Stomach smooth muscle (tissue), 2 donors: ENCODE results near the gene CMTM2.
"Not testable (repeated sequence)": the region's sequence is repeated elsewhere in the genome, so short reads cannot be mapped to it uniquely, and the experiment has no call there.

Source experiments
- H3K27ac ChIP-seq: one replicate; pipeline ENCODE4 v1.7.0; 2013; ENCODE audit warnings: mild to moderate bottlenecking, low read length, inconsistent platforms
- H3K27me3 ChIP-seq, 2 donors: one replicate each; pipeline ENCODE4 v1.7.0; 2013; ENCODE audit warnings: low read length in 2 of 2; ENCODE audit not compliant: insufficient read depth in 2 of 2, control insufficient read depth in 1 of 2
- H3K36me3 ChIP-seq, 2 donors: one replicate each; pipeline ENCODE4 v1.7.0; 2013; ENCODE audit warnings: low read length in 2 of 2; ENCODE audit not compliant: control insufficient read depth in 2 of 2, insufficient read depth in 2 of 2
- H3K4me1 ChIP-seq: one replicate; pipeline ENCODE4 v1.7.0; 2013; ENCODE audit warnings: low read length; ENCODE audit not compliant: control insufficient read depth, insufficient read depth
- H3K4me3 ChIP-seq, 2 donors: one replicate each; pipeline ENCODE4 v1.7.0; 2013; ENCODE audit warnings: low read length in 2 of 2
- H3K9ac ChIP-seq, 2 donors: one replicate each; pipeline ENCODE4 v1.7.0; 2013; ENCODE audit warnings: low read length in 2 of 2, mild to moderate bottlenecking in 1 of 2
- H3K9me3 ChIP-seq, 2 donors: one replicate each; pipeline ENCODE4 v1.7.0; 2013; ENCODE audit warnings: low read length in 2 of 2; ENCODE audit not compliant: control insufficient read depth in 2 of 2
- donor health status: healthy.
- donor health status: Pancreatic carcinoma.

Gene CMTM2

DNA sequence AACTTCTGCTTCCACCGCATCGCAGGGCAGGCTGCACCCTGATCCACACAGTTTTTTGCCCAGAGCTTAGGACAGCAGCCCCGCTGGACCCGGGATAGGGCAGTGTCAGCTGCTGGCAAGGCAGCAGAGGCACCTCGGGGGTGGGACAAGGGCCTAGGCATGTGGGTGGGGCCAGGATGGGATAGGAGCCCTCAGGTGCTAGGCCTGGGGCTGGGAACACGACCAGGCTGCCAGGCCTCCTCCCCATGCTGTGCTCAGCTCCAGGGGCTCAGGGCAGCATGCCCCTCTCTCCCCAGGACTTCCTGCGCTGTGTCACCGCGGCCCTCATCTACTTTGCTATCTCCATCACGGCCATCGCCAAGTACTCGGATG lies 29.9 kb downstream of the CMTM2 start:
- Histone ChIP-seq H3K36me3 (peaks cover 0 to 13% of the 10 kb centered on the region in 2 donors), H3K27ac (peak overlapping the region; percentile 41), H3K27me3 (no peaks in the 10 kb centered on the region), H3K9ac (peak overlapping the region in 1 of 2 donors; percentile 29), H3K9me3 (no peaks in the 10 kb centered on the region), H3K4me3 (no peak overlapping the region), H3K4me1 (peaks cover 19% of the 10 kb centered on the region)

DNA sequence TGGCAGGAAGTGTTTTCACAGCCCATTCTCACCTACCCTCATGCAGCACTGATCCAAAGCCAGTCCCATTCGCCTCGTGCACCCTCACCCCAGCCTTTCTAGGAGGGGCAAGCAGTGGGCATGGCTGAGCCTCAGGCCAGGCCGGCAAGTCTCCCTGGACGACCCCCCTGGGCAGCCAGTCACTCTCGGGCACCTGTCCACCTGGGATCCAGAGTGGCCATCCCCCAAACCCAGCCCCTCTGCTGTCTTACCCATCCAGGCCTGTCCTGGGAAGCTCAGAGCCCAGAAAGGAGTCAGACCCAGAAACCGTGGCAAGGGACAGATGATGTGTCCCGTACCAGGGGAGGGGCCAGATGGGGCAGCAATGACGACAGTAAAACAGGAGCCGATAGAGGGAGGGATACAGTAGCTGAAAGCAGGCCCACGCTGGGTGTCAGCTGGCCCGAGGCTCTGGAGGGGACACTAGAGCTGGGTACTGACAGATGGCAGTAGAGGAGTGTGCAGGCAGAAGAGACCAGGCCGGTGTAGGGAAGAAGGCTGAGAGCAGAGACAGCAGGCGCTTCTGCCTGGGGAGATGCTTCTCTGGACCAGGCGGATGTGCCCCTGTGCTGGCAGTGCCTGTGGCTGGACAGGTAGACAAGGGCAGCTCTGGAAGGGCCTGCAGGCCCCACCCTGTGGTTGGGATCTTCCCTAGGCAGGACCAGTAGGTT lies 31.0 kb downstream of the CMTM2 start:
- peaks cover 17% of the 10 kb centered on the region for H3K4me1 ChIP-seq
- no peak overlapping the region for H3K9ac ChIP-seq
- no peak overlapping the region for H3K4me3 ChIP-seq
- no peaks in the 10 kb centered on the region for H3K27me3 ChIP-seq
- no peak overlapping the region for H3K27ac ChIP-seq
- H3K36me3 ChIP-seq: peaks cover 0 to 14% of the 10 kb centered on the region in 2 donors
- no peaks in the 10 kb centered on the region for H3K9me3 ChIP-seq

DNA sequence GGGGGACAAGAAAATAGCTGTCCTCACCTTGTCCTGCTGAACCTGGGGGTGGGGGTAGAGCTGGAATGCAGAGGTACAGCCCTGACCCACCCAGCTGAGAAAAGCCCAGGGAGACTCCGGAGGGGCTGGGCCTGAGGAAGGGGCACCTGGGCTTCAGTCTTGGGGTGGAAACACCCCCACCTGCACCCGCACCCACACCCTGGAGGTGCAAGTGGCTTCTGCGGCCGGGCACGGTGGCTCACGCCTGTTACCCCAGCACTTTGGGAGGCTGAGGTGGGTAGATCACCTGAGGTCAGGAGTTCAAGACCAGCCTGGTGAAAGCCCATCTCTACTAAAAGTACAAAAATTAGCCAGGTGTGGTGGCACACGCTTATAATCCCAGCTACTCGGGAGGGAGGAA lies 32.6 kb downstream of the CMTM2 start:
- H3K4me3 ChIP-seq, H3K27me3 ChIP-seq, H3K4me1 ChIP-seq, H3K27ac ChIP-seq, H3K9me3 ChIP-seq, H3K9ac ChIP-seq: not testable (repeated sequence)
- peaks cover 0 to 14% of the 10 kb centered on the region in 2 donors for H3K36me3 ChIP-seq

DNA sequence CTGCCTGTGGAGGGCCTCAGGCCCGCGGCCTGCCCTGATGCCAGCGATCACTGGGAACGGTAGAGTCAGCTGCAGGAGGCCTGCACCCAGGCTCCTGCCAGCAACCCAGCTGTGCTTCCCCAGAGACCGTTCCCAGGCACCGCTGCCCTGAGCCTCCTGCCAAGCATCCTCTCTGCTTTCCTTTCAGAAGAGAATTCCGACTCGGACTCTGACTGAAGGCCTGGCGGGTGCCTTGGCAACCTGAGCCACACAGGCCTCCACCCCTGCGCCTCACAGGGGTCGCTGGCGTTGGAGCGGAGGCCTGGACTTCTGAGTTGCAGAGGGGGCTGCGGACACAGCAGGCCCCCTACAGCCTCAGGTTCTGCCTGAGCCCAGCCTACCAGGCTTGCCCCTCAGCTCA lies 33.2 kb downstream of the CMTM2 start:
- peaks cover 9% of the 10 kb centered on the region for H3K4me1 ChIP-seq
- no peak overlapping the region for H3K9ac ChIP-seq
- H3K27ac ChIP-seq: no peak overlapping the region
- no peaks in the 10 kb centered on the region for H3K27me3 ChIP-seq
- no peaks in the 10 kb centered on the region for H3K9me3 ChIP-seq
- no peak overlapping the region for H3K4me3 ChIP-seq
- H3K36me3 ChIP-seq: peaks cover 0 to 14% of the 10 kb centered on the region in 2 donors

DNA sequence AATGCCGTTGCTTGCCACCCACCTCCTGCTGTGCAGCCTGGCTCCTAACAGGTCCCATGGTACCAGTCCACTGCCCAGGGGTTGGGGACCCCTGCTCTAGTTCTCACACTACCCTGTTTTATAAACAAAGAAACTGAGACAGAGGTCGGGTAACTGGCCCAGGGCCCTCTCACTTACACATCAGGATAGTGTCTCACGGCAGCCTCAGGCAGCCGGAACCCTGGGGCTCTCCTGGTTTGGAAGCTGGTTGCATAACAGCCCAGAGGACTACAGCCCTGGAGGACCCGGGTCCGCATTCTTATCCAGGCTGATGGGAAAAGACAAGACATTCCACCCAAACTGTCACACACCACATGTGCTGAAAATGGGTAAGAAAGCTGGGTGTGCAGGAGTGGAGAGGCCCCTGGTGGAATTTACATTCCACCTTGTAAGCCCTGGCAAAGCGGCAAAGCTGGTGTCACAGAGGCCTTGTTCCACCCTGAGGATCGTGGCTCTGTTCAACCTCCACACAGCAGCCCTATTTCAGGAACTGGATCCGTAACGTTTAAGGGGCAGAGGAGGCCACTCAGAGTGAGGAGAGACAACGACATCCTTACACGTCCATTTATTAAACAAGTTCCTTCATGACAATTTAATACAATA lies 35.0 kb downstream of the CMTM2 start:
- Histone ChIP-seq H3K9me3 (no peaks in the 10 kb centered on the region), H3K4me3 (no peak overlapping the region), H3K36me3 (peaks cover 0 to 14% of the 10 kb centered on the region in 2 donors), H3K9ac (no peak overlapping the region), H3K27me3 (no peaks in the 10 kb centered on the region), H3K27ac (no peak overlapping the region), H3K4me1 (peaks cover 5% of the 10 kb centered on the region)

DNA sequence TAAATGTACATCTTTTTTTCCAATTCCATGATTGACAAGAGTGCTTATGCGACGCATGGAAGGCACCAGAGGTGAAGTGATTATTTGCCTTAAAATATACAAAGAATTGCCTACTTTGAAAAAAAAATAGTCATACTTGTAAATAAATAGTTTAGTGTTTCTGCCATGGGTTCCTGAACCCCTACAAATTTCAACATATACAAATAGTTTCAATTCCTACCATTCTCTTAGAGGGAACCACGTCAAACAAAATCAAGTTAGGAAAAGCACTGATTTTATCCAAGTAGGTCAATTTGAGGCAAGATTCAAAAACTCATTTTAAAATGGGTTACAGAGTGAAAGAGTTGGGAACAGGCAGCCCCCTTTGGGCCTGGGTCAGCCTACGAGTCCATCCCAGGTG lies 36.9 kb downstream of the CMTM2 start:
- H3K27ac ChIP-seq: no peak overlapping the region
- peaks cover 0 to 7% of the 10 kb centered on the region in 2 donors for H3K36me3 ChIP-seq

DNA sequence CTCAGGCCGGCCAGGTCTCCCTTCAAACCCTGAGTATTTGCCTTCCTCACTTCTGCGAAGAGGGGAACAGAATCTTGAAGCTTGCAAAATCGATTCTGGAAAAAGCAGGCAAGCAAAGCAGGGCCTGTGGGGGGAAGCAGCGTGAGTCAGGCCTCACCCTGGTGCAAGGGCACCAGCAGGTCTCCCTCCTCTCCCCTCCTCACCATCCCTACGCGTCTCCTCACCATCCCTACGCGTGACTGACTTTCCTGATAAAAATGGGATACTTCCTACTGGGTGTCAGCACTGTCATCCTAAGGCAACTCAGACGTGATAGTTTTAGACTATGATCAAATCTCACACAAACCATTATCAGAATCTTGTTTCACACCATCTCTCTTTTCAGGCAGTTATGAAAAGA lies 37.3 kb downstream of the CMTM2 start:
- H3K9me3 ChIP-seq: no peaks in the 10 kb centered on the region
- H3K36me3 ChIP-seq: peaks cover 0 to 12% of the 10 kb centered on the region in 2 donors
- H3K9ac ChIP-seq: no peak overlapping the region
- H3K4me1 ChIP-seq: peaks cover 5% of the 10 kb centered on the region
- no peaks in the 10 kb centered on the region for H3K27me3 ChIP-seq
- no peak overlapping the region for H3K27ac ChIP-seq
- no peak overlapping the region for H3K4me3 ChIP-seq

More for the DNA sequence above, 36.9 kb downstream of the CMTM2 start:
- Histone ChIP-seq H3K27me3 (no peaks in the 10 kb centered on the region), H3K4me1 (peaks cover 5% of the 10 kb centered on the region), H3K4me3 (no peak overlapping the region), H3K9ac (no peak overlapping the region), H3K9me3 (no peaks in the 10 kb centered on the region)

DNA sequence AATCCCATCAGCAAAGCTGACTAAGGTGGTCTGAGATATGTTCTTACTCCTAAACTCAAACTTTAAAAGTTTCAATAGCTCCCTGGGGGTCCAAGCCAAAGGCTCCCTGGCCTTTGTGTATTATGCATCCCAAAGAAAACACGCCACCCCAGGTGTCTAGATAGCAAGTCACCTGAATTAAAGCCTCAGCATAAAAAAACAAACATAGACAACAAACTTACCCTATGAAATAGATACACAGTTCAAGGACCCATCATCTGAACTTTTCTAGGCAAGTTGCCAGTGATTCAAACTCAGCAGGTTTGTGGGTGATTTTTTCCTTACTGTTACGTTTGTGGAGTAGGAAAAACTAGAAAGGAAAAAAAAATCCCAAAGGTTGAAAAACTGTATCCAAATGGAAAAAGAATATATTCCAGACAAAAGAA lies 37.8 kb downstream of the CMTM2 start:
- Histone ChIP-seq H3K9me3 (no peaks in the 10 kb centered on the region), H3K4me3 (no peak overlapping the region), H3K27me3 (no peaks in the 10 kb centered on the region), H3K36me3 (peaks cover 3 to 12% of the 10 kb centered on the region in 2 donors), H3K9ac (no peak overlapping the region), H3K4me1 (peaks cover 5% of the 10 kb centered on the region), H3K27ac (no peak overlapping the region)

DNA sequence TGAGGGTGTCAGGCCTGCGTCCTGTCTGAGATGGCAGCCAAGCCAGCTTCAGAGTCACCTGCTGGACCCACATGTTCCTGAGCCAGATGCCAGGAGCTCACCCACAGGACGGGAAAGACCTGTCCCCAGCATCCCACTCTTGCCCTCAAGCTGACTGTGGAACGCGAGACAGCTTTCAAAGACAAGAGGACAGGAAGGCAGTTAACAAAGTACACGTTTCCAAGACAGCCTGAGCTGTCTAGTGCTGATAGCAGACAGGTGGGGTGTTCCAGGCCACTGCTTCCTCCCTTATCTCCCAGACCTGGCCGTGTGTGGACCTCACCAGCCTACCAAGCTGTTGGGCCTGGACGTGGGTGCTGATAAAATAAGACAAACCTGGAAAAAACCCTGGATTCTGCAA lies 38.5 kb downstream of the CMTM2 start:
- Histone ChIP-seq H3K27me3 (no peaks in the 10 kb centered on the region), H3K4me3 (no peak overlapping the region), H3K4me1 (peaks cover 5% of the 10 kb centered on the region), H3K9ac (no peak overlapping the region), H3K36me3 (peaks cover 3 to 12% of the 10 kb centered on the region in 2 donors), H3K27ac (no peak overlapping the region), H3K9me3 (no peaks in the 10 kb centered on the region)

DNA sequence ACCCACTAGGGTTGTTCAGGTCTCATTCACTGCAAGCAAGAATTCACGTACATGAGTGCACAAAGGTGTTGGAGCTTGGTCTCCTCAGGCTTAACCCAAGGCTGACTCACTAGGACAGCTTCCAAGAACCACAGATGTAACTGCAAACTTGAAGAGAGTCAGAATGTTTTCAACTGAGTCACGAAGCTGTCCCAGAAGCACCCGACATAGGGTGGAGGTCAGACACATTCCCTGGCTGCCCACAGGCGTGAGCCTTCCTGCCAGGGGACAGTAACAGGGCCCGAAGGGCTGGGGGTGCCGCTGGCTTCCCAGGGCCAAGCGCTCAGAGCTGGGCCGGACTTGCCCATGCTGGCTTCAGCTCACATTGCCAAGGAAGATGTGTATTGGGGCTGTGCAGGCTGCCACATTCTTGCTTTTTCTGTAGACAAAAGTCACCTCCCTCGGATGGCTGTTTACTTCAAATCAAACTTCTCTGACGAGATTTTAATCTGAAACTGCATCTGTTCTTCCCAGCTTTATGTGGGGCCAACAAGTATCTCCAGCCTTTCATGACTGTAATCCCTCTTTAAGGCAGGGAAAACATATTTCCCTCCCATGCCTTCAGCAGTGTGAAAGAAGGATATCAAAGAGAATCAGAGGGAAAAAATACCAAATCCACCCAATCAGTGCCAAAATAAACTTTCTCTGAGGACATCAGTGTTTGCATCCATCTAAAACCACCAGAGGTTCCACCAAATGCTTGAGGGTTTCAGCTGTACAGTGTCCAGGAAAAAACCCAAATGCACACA lies 39.5 kb downstream of the CMTM2 start:
- Histone ChIP-seq H3K9me3 (no peaks in the 10 kb centered on the region), H3K9ac (no peak overlapping the region), H3K36me3 (peaks cover 3 to 8% of the 10 kb centered on the region in 2 donors), H3K4me3 (no peak overlapping the region), H3K27me3 (no peaks in the 10 kb centered on the region), H3K27ac (no peak overlapping the region), H3K4me1 (peaks cover 5% of the 10 kb centered on the region)
